AML-193 (cell line): ENCODE data around the gene MAP3K15.

Source experiments
- DNase-seq, 2 experiments: peaks; one replicate each; lab custom pipeline; 2025; lab: John Stamatoyannopoulos, UW

The MAP3K15 gene

GRCh38 chrX:19389227-19389845, 126.0 kb downstream of the MAP3K15 start:
- DNase-seq = no peak

GRCh38 chrX:19388741-19389140, 126.6 kb downstream of the MAP3K15 start:
- no peak for DNase-seq

GRCh38 chrX:19388064-19388679, 127.1 kb downstream of the MAP3K15 start:
- no peak for DNase-seq

GRCh38 chrX:19386679-19387078, 128.6 kb downstream of the MAP3K15 start:
- no peak for DNase-seq

- peak; percentile 16 to 26 for DNase-seq
These were observed 132.7 kb downstream of the MAP3K15 start for GRCh38 chrX:19382555-19383145.

- no peak for DNase-seq
These were observed 134.0 kb downstream of the MAP3K15 start for GRCh38 chrX:19381326-19381725.

GRCh38 chrX:19377799-19378198, 137.5 kb downstream of the MAP3K15 start:
- no peak for DNase-seq

GRCh38 chrX:19375546-19375945, 139.8 kb downstream of the MAP3K15 start:
- no peak for DNase-seq

- DNase-seq = no peak
These were observed 141.9 kb downstream of the MAP3K15 start for GRCh38 chrX:19373351-19373891.

- DNase-seq = peak in 1 of 2 experiments; percentile 0
These were observed 142.6 kb downstream of the MAP3K15 start for GRCh38 chrX:19372547-19373331.

- DNase-seq = peak; percentile 30 to 55
These were observed 143.2 kb downstream of the MAP3K15 start for GRCh38 chrX:19372170-19372546.

- DNase-seq = no peak
These were observed 145.2 kb downstream of the MAP3K15 start for GRCh38 chrX:19370061-19370460.

- no peak for DNase-seq
These were observed 146.7 kb downstream of the MAP3K15 start for GRCh38 chrX:19368576-19368975.

GRCh38 chrX:19361701-19362100, 153.6 kb downstream of the MAP3K15 start:
- no peak for DNase-seq

- no peak for DNase-seq
These were observed 154.4 kb downstream of the MAP3K15 start for GRCh38 chrX:19360903-19361302.

GRCh38 chrX:19358521-19358920, 156.8 kb downstream of the MAP3K15 start:
- no peak for DNase-seq

GRCh38 chrX:19354625-19355024, 160.7 kb downstream of the MAP3K15 start:
- DNase-seq = no peak

- DNase-seq = peak; percentile 71 to 73
These were observed 164.3 kb downstream of the MAP3K15 start for GRCh38 chrX:19350941-19351384.

GRCh38 chrX:19349264-19349663, 166.0 kb downstream of the MAP3K15 start:
- DNase-seq = no peak

GRCh38 chrX:19347916-19348315, 167.4 kb downstream of the MAP3K15 start:
- DNase-seq = no peak

GRCh38 chrX:19344661-19345060, 170.6 kb downstream of the MAP3K15 start:
- DNase-seq = peak in 1 of 2 experiments; percentile 2
